Left lobe of liver (tissue), 2 donors: ENCODE data around the gene KCND2. TPM values are rescaled to one million over a fixed set of nuclear protein-coding genes. Genes with fewer than 3 reads are reported as not detected.
A peak's percentile ranks its signal among the peaks of the same experiment; 100 is the strongest.
"Not testable (repeated sequence)": the region's sequence is repeated elsewhere in the genome, so short reads cannot be mapped to it uniquely, and the experiment has no call there.

Source experiments
- ATAC-seq: fragments of 200-7000 bp; cut with Tn5 transposase; one replicate; pipeline ENCODE4 v1.9.1; 2020; ENCODE audit warnings: mild to moderate bottlenecking, moderate library complexity
- DNase-seq: peaks from one replicate; pipeline ENCODE4 v3.0.0-alpha.2; 2020; ENCODE audit warnings: low spot score
- total RNA-seq: library from RNA; stranded (reverse); gene quantifications from one replicate; pipeline ENCODE4 v1.2.1, GENCODE V29; 2021
- donor health status: DM: no; HTN: no; CAD: no; lungs with moderate emphysema.
- donor health status: DM: no; HTN: yes; CAD: no.

KCND2 gene
- total RNA-seq, 1 donor from 2014 or later = 0.03 TPM

- ATAC-seq = no peak
- no peak for DNase-seq
These were observed 408.0 kb downstream of the KCND2 start for GRCh38 chr7:120680985-120681384.

GRCh38 chr7:120684463-120684862 is 411.5 kb downstream of the KCND2 start:
- no peak for DNase-seq

GRCh38 chr7:120691915-120692314 is 418.9 kb downstream of the KCND2 start:
- no peak for ATAC-seq
- no peak for DNase-seq

More at GRCh38 chr7:120684463-120684862, 411.5 kb downstream of the KCND2 start:
- no peak for ATAC-seq

- ATAC-seq (no peak), DNase-seq (no peak)
These were observed 422.9 kb downstream of the KCND2 start for GRCh38 chr7:120695848-120696247.

- DNase-seq (no peak), ATAC-seq (no peak)
These were observed 427.8 kb downstream of the KCND2 start for GRCh38 chr7:120700796-120701195.

- not testable (repeated sequence) for ATAC-seq, DNase-seq
These were observed 429.4 kb downstream of the KCND2 start for GRCh38 chr7:120702408-120702807.

- no peak for ATAC-seq
- DNase-seq = no peak
These were observed 430.7 kb downstream of the KCND2 start for GRCh38 chr7:120703585-120704240.

GRCh38 chr7:120709252-120709971 is 436.4 kb downstream of the KCND2 start:
- DNase-seq = no peak
- no peak for ATAC-seq

GRCh38 chr7:120709972-120710320 is 437.0 kb downstream of the KCND2 start:
- ATAC-seq = no peak

GRCh38 chr7:120714945-120715344 is 442.0 kb downstream of the KCND2 start:
- DNase-seq (no peak), ATAC-seq (no peak)

More at GRCh38 chr7:120709972-120710320, 437.0 kb downstream of the KCND2 start:
- no peak for DNase-seq

GRCh38 chr7:120716307-120716706 is 443.3 kb downstream of the KCND2 start:
- ATAC-seq (no peak), DNase-seq (no peak)

- no peak for ATAC-seq
- DNase-seq = no peak
These were observed 444.2 kb downstream of the KCND2 start for GRCh38 chr7:120717166-120717565.

- DNase-seq (no peak), ATAC-seq (no peak)
These were observed 445.4 kb downstream of the KCND2 start for GRCh38 chr7:120718361-120718760.

GRCh38 chr7:120720317-120720716 is 447.3 kb downstream of the KCND2 start:
- ATAC-seq (no peak), DNase-seq (no peak)

GRCh38 chr7:120723465-120724385 is 450.8 kb downstream of the KCND2 start:
- peak; percentile 79 for ATAC-seq
- no peak for DNase-seq

- ATAC-seq (no peak), DNase-seq (no peak)
These were observed 451.5 kb downstream of the KCND2 start for GRCh38 chr7:120724448-120724847.

GRCh38 chr7:120724955-120725354 is 452.0 kb downstream of the KCND2 start:
- ATAC-seq = no peak

GRCh38 chr7:120725376-120726039 is 452.5 kb downstream of the KCND2 start:
- ATAC-seq = peak; percentile 66

More at GRCh38 chr7:120724955-120725354, 452.0 kb downstream of the KCND2 start:
- DNase-seq = no peak

GRCh38 chr7:120729245-120729644 is 456.3 kb downstream of the KCND2 start:
- no peak for DNase-seq
- no peak for ATAC-seq

More at GRCh38 chr7:120725376-120726039, 452.5 kb downstream of the KCND2 start:
- no peak for DNase-seq

GRCh38 chr7:120731271-120731670 is 458.3 kb downstream of the KCND2 start:
- DNase-seq (no peak), ATAC-seq (no peak)

GRCh38 chr7:120732256-120732655 is 459.3 kb downstream of the KCND2 start:
- DNase-seq = no peak
- ATAC-seq = no peak
